Astrocyte (in vitro differentiated cells and primary cell): ENCODE measurements around the gene RPL13A. TPM values are rescaled to one million over a fixed set of nuclear protein-coding genes. Genes with fewer than 3 reads are reported as not detected.

Experiments used
- DNase-seq: peaks from one replicate; pipeline ENCODE4 v3.0.0-alpha.2; 2010; ENCODE audit warnings: low read depth
- FAIRE-seq: peaks from 2 replicates; lab custom pipeline; 2011; peaks lifted over from hg19 to GRCh38; lab: Jason Lieb, UNC
- H2AFZ ChIP-seq: 2 replicates; pipeline ENCODE4 v1.6.0; 2012; ENCODE audit warnings: low read depth, low read length, inconsistent platforms
- H3K27ac ChIP-seq: 2 replicates; pipeline ENCODE4 v1.5.1; 2011; ENCODE audit warnings: low read depth, low read length, inconsistent platforms
- H3K27me3 ChIP-seq: 2 replicates; pipeline ENCODE4 v1.6.0; 2011; ENCODE audit warnings: low read length, inconsistent platforms; ENCODE audit not compliant: insufficient read depth
- H3K36me3 ChIP-seq: 2 replicates; pipeline ENCODE4 v1.5.1; 2011; ENCODE audit warnings: low read length, inconsistent platforms; ENCODE audit not compliant: insufficient read depth
- H3K4me1 ChIP-seq: 2 replicates; pipeline ENCODE4 v1.5.1; 2011; ENCODE audit warnings: low read length, inconsistent platforms; ENCODE audit not compliant: insufficient read depth
- H3K4me2 ChIP-seq: 2 replicates; pipeline ENCODE4 v1.6.0; 2012; ENCODE audit warnings: low read length, inconsistent platforms
- H3K4me3 ChIP-seq: 2 replicates; pipeline ENCODE4 v1.5.1; 2011; ENCODE audit warnings: low read depth, mild to moderate bottlenecking, low read length, inconsistent platforms; ENCODE audit not compliant: insufficient read depth
- H3K79me2 ChIP-seq: 2 replicates; pipeline ENCODE4 v1.6.0; 2012; ENCODE audit warnings: mild to moderate bottlenecking, low read length, inconsistent platforms; ENCODE audit not compliant: insufficient read depth
- H3K9ac ChIP-seq: 2 replicates; pipeline ENCODE4 v1.6.0; 2012; ENCODE audit warnings: mild to moderate bottlenecking, low read length, inconsistent platforms
- H3K9me3 ChIP-seq: 2 replicates; pipeline ENCODE4 v1.5.1; 2012; ENCODE audit warnings: low read depth, mild to moderate bottlenecking, low read length, inconsistent platforms; ENCODE audit not compliant: insufficient read depth
- H4K20me1 ChIP-seq: 2 replicates; pipeline ENCODE4 v1.6.0; 2012; ENCODE audit warnings: low read length, inconsistent platforms; ENCODE audit not compliant: insufficient read depth
- H3K27ac Mint-ChIP-seq: one replicate; pipeline ENCODE4 v1.8.0; 2021; ENCODE audit warnings: mild to moderate bottlenecking, mixed read lengths; ENCODE audit not compliant: unreplicated experiment
- H3K27me3 Mint-ChIP-seq: one replicate; pipeline ENCODE4 v1.8.0; 2021; ENCODE audit warnings: low read depth, mixed read lengths; ENCODE audit not compliant: unreplicated experiment
- H3K36me3 Mint-ChIP-seq: one replicate; pipeline ENCODE4 v1.8.0; 2021; ENCODE audit warnings: low read depth, mixed read lengths; ENCODE audit not compliant: unreplicated experiment
- H3K4me1 Mint-ChIP-seq: one replicate; pipeline ENCODE4 v1.8.0; 2021; ENCODE audit warnings: low read depth, mixed read lengths; ENCODE audit not compliant: unreplicated experiment
- H3K4me3 Mint-ChIP-seq: one replicate; pipeline ENCODE4 v1.8.0; 2021; ENCODE audit warnings: mild to moderate bottlenecking, moderate library complexity, mixed read lengths; ENCODE audit not compliant: unreplicated experiment
- H3K9me3 Mint-ChIP-seq: one replicate; pipeline ENCODE4 v1.8.0; 2021; ENCODE audit warnings: mild to moderate bottlenecking, mixed read lengths; ENCODE audit not compliant: unreplicated experiment
- CTCF ChIP-seq: IDR thresholded peaks from 2 replicates; pipeline ENCODE4 v1.5.1; 2011; ENCODE audit warnings: low read depth, mild to moderate bottlenecking, inconsistent platforms, low read length, moderate library complexity; ENCODE audit not compliant: insufficient read depth
- EZH2 ChIP-seq: IDR thresholded peaks from 2 replicates; pipeline ENCODE4 v1.6.1; 2012; ENCODE audit warnings: mild to moderate bottlenecking, low read length, inconsistent platforms; ENCODE audit not compliant: insufficient read depth
- total RNA-seq: library from RNA; stranded (reverse); gene quantifications from 2 replicates; pipeline ENCODE4 v1.2.1, GENCODE V29; 2021

Gene RPL13A
- total RNA-seq, 1 donor from 2014 or later: 2,119 TPM

GRCh38 chr19:49512970-49513745 is 25.8 kb downstream of the RPL13A start:
- peak overlapping the region; percentile 92 for H2AFZ ChIP-seq
- peak overlapping the region; percentile 75 for H3K9ac ChIP-seq
- no peaks in the 10 kb centered on the region for H3K36me3 ChIP-seq
- Mint-ChIP-seq H3K27me3 (peaks cover 1% of the 10 kb centered on the region), H3K4me1 (peaks cover 5% of the 10 kb centered on the region), H3K9me3 (peaks cover 1% of the 10 kb centered on the region), H3K4me3 (peak overlapping the region; percentile 85), H3K36me3 (peaks cover 1% of the 10 kb centered on the region), H3K27ac (no peak overlapping the region)
- DNase-seq: no peak
- H3K4me2 ChIP-seq: peak overlapping the region; percentile 92
- no peaks in the 10 kb centered on the region for H3K79me2 ChIP-seq
- TF ChIP-seq EZH2: no peak
- no peak for TF ChIP-seq CTCF
- FAIRE-seq: no peak
- H3K27ac ChIP-seq: no peak overlapping the region
- no peaks in the 10 kb centered on the region for H3K9me3 ChIP-seq
- H3K4me1 ChIP-seq: peaks cover 7% of the 10 kb centered on the region
- H4K20me1 ChIP-seq: no peaks in the 10 kb centered on the region
- no peaks in the 10 kb centered on the region for H3K27me3 ChIP-seq
- H3K4me3 ChIP-seq: peak overlapping the region; percentile 61

- no peak for TF ChIP-seq EZH2
- TF ChIP-seq CTCF: no peak
- Mint-ChIP-seq H3K4me1 (peaks cover 5% of the 10 kb centered on the region), H3K4me3 (peak overlapping the region; percentile 85), H3K27ac (no peak overlapping the region), H3K36me3 (no peaks in the 10 kb centered on the region), H3K27me3 (no peaks in the 10 kb centered on the region), H3K9me3 (no peaks in the 10 kb centered on the region)
- Histone ChIP-seq H3K4me3 (peak overlapping the region; percentile 61), H3K9ac (peak overlapping the region; percentile 75), H3K9me3 (no peaks in the 10 kb centered on the region), H3K36me3 (no peaks in the 10 kb centered on the region), H4K20me1 (no peaks in the 10 kb centered on the region), H3K4me2 (peak overlapping the region; percentile 92), H3K27me3 (no peaks in the 10 kb centered on the region), H3K4me1 (peaks cover 7% of the 10 kb centered on the region), H3K27ac (no peak overlapping the region), H3K79me2 (no peaks in the 10 kb centered on the region), H2AFZ (no peak overlapping the region)
- FAIRE-seq (no peak), DNase-seq (no peak)
Measured at GRCh38 chr19:49513746-49514118, 26.3 kb downstream of the RPL13A start.

- no peaks in the 10 kb centered on the region for H3K36me3 ChIP-seq
- no peak overlapping the region for H3K9ac ChIP-seq
- H3K79me2 ChIP-seq: no peaks in the 10 kb centered on the region
- H3K4me2 ChIP-seq: peak overlapping the region; percentile 92
- Mint-ChIP-seq H3K9me3 (no peaks in the 10 kb centered on the region), H3K4me3 (no peak overlapping the region), H3K36me3 (no peaks in the 10 kb centered on the region), H3K27ac (no peak overlapping the region), H3K27me3 (no peaks in the 10 kb centered on the region), H3K4me1 (peaks cover 5% of the 10 kb centered on the region)
- FAIRE-seq (no peak), DNase-seq (no peak)
- H3K27me3 ChIP-seq: no peaks in the 10 kb centered on the region
- TF ChIP-seq CTCF (no peak), EZH2 (no peak)
- H3K9me3 ChIP-seq: no peaks in the 10 kb centered on the region
- H3K27ac ChIP-seq: no peak overlapping the region
- H2AFZ ChIP-seq: no peak overlapping the region
- no peak overlapping the region for H3K4me3 ChIP-seq
- H4K20me1 ChIP-seq: no peaks in the 10 kb centered on the region
- H3K4me1 ChIP-seq: peaks cover 7% of the 10 kb centered on the region
Measured at GRCh38 chr19:49514151-49514550, 26.7 kb downstream of the RPL13A start.
